Calu3 (cell line): ENCODE results near the gene RIC8B. TPM values are rescaled to one million over a fixed set of nuclear protein-coding genes. Genes with fewer than 3 reads are reported as not detected.

Source experiments
- BruUV-seq: library from RNA; stranded (reverse); fragments of 400-500 nt; replicated peaks from 2 replicates; lab custom pipeline; 2021; lab: Mats Ljungman, UMichigan
- CTCF ChIA-PET: fragments of 300-600 bp; sonication (Branson Sonifier 250); formaldehyde crosslinking; loops from one replicate; lab custom pipeline; 2022; ENCODE audit warnings: antibody characterized with exemption; lab: Charles Lee
- DNase-seq: peaks from one replicate; pipeline ENCODE4 v3.0.0; 2022
- H3K27ac Mint-ChIP-seq: one replicate; pipeline ENCODE4 v1.8.0; 2022; ENCODE audit warnings: mixed read lengths; ENCODE audit not compliant: unreplicated experiment
- H3K27me3 Mint-ChIP-seq: one replicate; pipeline ENCODE4 v1.8.0; 2022; ENCODE audit warnings: mixed read lengths; ENCODE audit not compliant: unreplicated experiment
- H3K36me3 Mint-ChIP-seq: one replicate; pipeline ENCODE4 v1.8.0; 2022; ENCODE audit warnings: mild to moderate bottlenecking, moderate library complexity, mixed read lengths; ENCODE audit not compliant: insufficient read depth, unreplicated experiment
- H3K4me1 Mint-ChIP-seq: one replicate; pipeline ENCODE4 v1.8.0; 2022; ENCODE audit warnings: mild to moderate bottlenecking, low read depth, mixed read lengths; ENCODE audit not compliant: unreplicated experiment
- H3K4me3 Mint-ChIP-seq: one replicate; pipeline ENCODE4 v1.8.0; 2022; ENCODE audit warnings: mild to moderate bottlenecking, low read depth, moderate library complexity, mixed read lengths; ENCODE audit not compliant: unreplicated experiment
- H3K9me3 Mint-ChIP-seq: one replicate; pipeline ENCODE4 v1.8.0; 2022; ENCODE audit warnings: low read depth, mixed read lengths; ENCODE audit not compliant: unreplicated experiment
- CTCF ChIP-seq: fragments of 200-600 bp; IDR thresholded peaks from one replicate; pipeline ENCODE4 v1.8.0; 2022; ENCODE audit warnings: antibody characterized with exemption; ENCODE audit not compliant: unreplicated experiment
- intact Hi-C: fragments of 100-400 bp; cut with micrococcal nuclease; formaldehyde crosslinking; loops from one replicate; pipeline ENCODE4 v1.10.0; 2022; ENCODE audit not compliant: unreplicated experiment
- total RNA-seq: library from RNA; stranded (reverse); gene quantifications from 2 replicates; pipeline ENCODE4 v1.2.3, GENCODE V29; 2022

The RIC8B gene
- total RNA-seq, 1 experiment from 2014 or later: 28.5 TPM

GRCh38 chr12:106885026-106885425, 110.5 kb downstream of the RIC8B start:
- DNase-seq: no peak
- BruUV-seq: no TSS peak
- no peaks in the 10 kb centered on the region for H3K9me3 Mint-ChIP-seq
- H3K27ac Mint-ChIP-seq: no peak overlapping the region
- H3K36me3 Mint-ChIP-seq: peaks cover 10% of the 10 kb centered on the region
- H3K4me1 Mint-ChIP-seq: no peaks in the 10 kb centered on the region
- intact Hi-C loops: no loop called here
- TF ChIP-seq CTCF: no peak
- CTCF ChIA-PET: interaction anchor here (0.6 kb wide), 3 partner anchors 18 to 729 kb away, joined by 3 to 4 read pairs (median 3); no protein-coding TSS in a partner anchor
- H3K27me3 Mint-ChIP-seq: no peaks in the 10 kb centered on the region
- H3K4me3 Mint-ChIP-seq: no peak overlapping the region

- Mint-ChIP-seq H3K27me3 (no peaks in the 10 kb centered on the region), H3K4me3 (no peak overlapping the region), H3K9me3 (no peaks in the 10 kb centered on the region), H3K4me1 (no peaks in the 10 kb centered on the region), H3K36me3 (peaks cover 10% of the 10 kb centered on the region), H3K27ac (no peak overlapping the region)
- CTCF ChIA-PET: interaction anchor here (0.6 kb wide), 2 partner anchors 168 to 730 kb away, joined by 3 read pairs; no protein-coding TSS in a partner anchor
- BruUV-seq: no TSS peak
- intact Hi-C loops: no loop called here
- TF ChIP-seq CTCF: no peak
- DNase-seq: no peak
Measured at GRCh38 chr12:106885541-106886249, 111.2 kb downstream of the RIC8B start.

GRCh38 chr12:106886932-106887331, 112.5 kb downstream of the RIC8B start:
- Mint-ChIP-seq H3K9me3 (no peaks in the 10 kb centered on the region), H3K27me3 (no peaks in the 10 kb centered on the region), H3K4me3 (no peak overlapping the region), H3K4me1 (no peaks in the 10 kb centered on the region), H3K36me3 (peaks cover 5% of the 10 kb centered on the region), H3K27ac (no peak overlapping the region)
- intact Hi-C loops: no loop called here
- CTCF ChIA-PET: no interaction called here
- DNase-seq: no peak
- TF ChIP-seq CTCF: no peak
- no TSS peak for BruUV-seq

- H3K36me3 Mint-ChIP-seq: peaks cover 3% of the 10 kb centered on the region
- H3K27me3 Mint-ChIP-seq: no peaks in the 10 kb centered on the region
- H3K9me3 Mint-ChIP-seq: no peaks in the 10 kb centered on the region
- DNase-seq: no peak
- TF ChIP-seq CTCF: no peak
- no peaks in the 10 kb centered on the region for H3K4me1 Mint-ChIP-seq
- BruUV-seq: no TSS peak
- intact Hi-C loops: no loop called here
- H3K4me3 Mint-ChIP-seq: no peak overlapping the region
- H3K27ac Mint-ChIP-seq: no peak overlapping the region
- CTCF ChIA-PET: no interaction called here
Measured at GRCh38 chr12:106888348-106888970, 114.0 kb downstream of the RIC8B start.
